HEK293 (cell line): Measurements from ENCODE around the gene UNC5B.

Experiments
- BCL11B ChIP-seq: fragments of 450-650 bp; formaldehyde crosslinking; IDR thresholded peaks from 2 replicates; pipeline ENCODE4 v1.5.1; 2016; ENCODE audit warnings: low read depth, missing biosample characterization, missing genetic modification characterization
- FEZF1 ChIP-seq: fragments of 450-650 bp; formaldehyde crosslinking; IDR thresholded peaks from 2 replicates; pipeline ENCODE4 v1.5.1; 2016; ENCODE audit warnings: missing biosample characterization, missing genetic modification characterization
- GLI4 ChIP-seq: fragments of 450-650 bp; formaldehyde crosslinking; IDR thresholded peaks from 2 replicates; pipeline ENCODE4 v1.5.1; 2016; ENCODE audit warnings: missing biosample characterization, missing genetic modification characterization
- GLIS1 ChIP-seq: fragments of 450-650 bp; formaldehyde crosslinking; IDR thresholded peaks from 2 replicates; pipeline ENCODE4 v1.5.1; 2016; ENCODE audit warnings: missing biosample characterization, missing genetic modification characterization
- KLF10 ChIP-seq: fragments of 450-650 bp; IDR thresholded peaks from 2 replicates; pipeline ENCODE4 v1.5.1; 2018; ENCODE audit warnings: missing biosample characterization, mild to moderate bottlenecking, missing genetic modification characterization
- KLF16 ChIP-seq: fragments of 450-650 bp; formaldehyde crosslinking; IDR thresholded peaks from 2 replicates; pipeline ENCODE4 v1.5.1; 2017; ENCODE audit warnings: missing biosample characterization, missing genetic modification characterization
- KLF17 ChIP-seq: fragments of 450-650 bp; formaldehyde crosslinking; IDR thresholded peaks from 2 replicates; pipeline ENCODE4 v1.5.1; 2016; ENCODE audit warnings: missing biosample characterization, missing genetic modification characterization
- MEIS1 ChIP-seq: sonication (generic); formaldehyde crosslinking; IDR thresholded peaks from 2 replicates; pipeline ENCODE4 v1.8.1; 2022; ENCODE audit warnings: missing genetic modification reagents, mild to moderate bottlenecking, borderline replicate concordance
- SALL2 ChIP-seq: fragments of 450-650 bp; formaldehyde crosslinking; IDR thresholded peaks from 2 replicates; pipeline ENCODE4 v1.5.0; 2017; ENCODE audit warnings: missing biosample characterization, mild to moderate bottlenecking, missing genetic modification characterization, borderline replicate concordance
- SETDB1 ChIP-seq: IDR thresholded peaks from one replicate; pipeline ENCODE4 v1.6.1; 2017; ENCODE audit warnings: mild to moderate bottlenecking, low read length, moderate library complexity, mixed read lengths; ENCODE audit not compliant: insufficient read length
- TRIM28 ChIP-seq: IDR thresholded peaks from 2 replicates; pipeline ENCODE4 v1.6.1; 2011; ENCODE audit warnings: low read length, control low read depth, borderline replicate concordance
- ZBTB10 ChIP-seq: fragments of 450-650 bp; formaldehyde crosslinking; IDR thresholded peaks from 2 replicates; pipeline ENCODE4 v1.5.1; 2016; ENCODE audit warnings: missing biosample characterization, missing genetic modification characterization
- ZBTB21 ChIP-seq: fragments of 450-650 bp; formaldehyde crosslinking; IDR thresholded peaks from 2 replicates; pipeline ENCODE4 v1.5.1; 2017; ENCODE audit warnings: missing biosample characterization, missing genetic modification characterization
- ZNF155 ChIP-seq: fragments of 450-650 bp; formaldehyde crosslinking; IDR thresholded peaks from 2 replicates; pipeline ENCODE4 v1.5.1; 2016; ENCODE audit warnings: missing biosample characterization, missing genetic modification characterization
- ZNF175 ChIP-seq: fragments of 450-650 bp; formaldehyde crosslinking; IDR thresholded peaks from 2 replicates; pipeline ENCODE4 v1.5.1; 2016; ENCODE audit warnings: missing biosample characterization, missing genetic modification characterization
- ZNF221 ChIP-seq: fragments of 450-650 bp; formaldehyde crosslinking; IDR thresholded peaks from 2 replicates; pipeline ENCODE4 v1.5.1; 2017; ENCODE audit warnings: missing biosample characterization, missing genetic modification characterization, borderline replicate concordance
- ZNF239 ChIP-seq: fragments of 450-650 bp; formaldehyde crosslinking; IDR thresholded peaks from 2 replicates; pipeline ENCODE4 v1.5.1; 2016; ENCODE audit warnings: missing biosample characterization, missing genetic modification characterization
- ZNF266 ChIP-seq: fragments of 450-650 bp; formaldehyde crosslinking; IDR thresholded peaks from 2 replicates; pipeline ENCODE4 v1.5.1; 2016; ENCODE audit warnings: missing biosample characterization, missing genetic modification characterization, low read depth
- ZNF341 ChIP-seq: fragments of 450-650 bp; formaldehyde crosslinking; IDR thresholded peaks from 2 replicates; pipeline ENCODE4; 2016; ENCODE audit warnings: low read depth, missing biosample characterization, missing genetic modification characterization
- ZNF362 ChIP-seq: fragments of 450-650 bp; formaldehyde crosslinking; IDR thresholded peaks from 2 replicates; pipeline ENCODE4 v1.5.1; 2016; ENCODE audit warnings: missing biosample characterization, missing genetic modification characterization
- ZNF366 ChIP-seq: fragments of 450-650 bp; formaldehyde crosslinking; conservative IDR thresholded peaks from 2 replicates; pipeline ENCODE4 v1.5.1; 2016; ENCODE audit warnings: missing biosample characterization, missing genetic modification characterization
- ZNF391 ChIP-seq: fragments of 450-650 bp; formaldehyde crosslinking; IDR thresholded peaks from 2 replicates; pipeline ENCODE4 v1.5.1; 2016; ENCODE audit warnings: low read depth, missing biosample characterization, missing genetic modification characterization, borderline replicate concordance
- ZNF404 ChIP-seq: fragments of 450-650 bp; formaldehyde crosslinking; IDR thresholded peaks from 2 replicates; pipeline ENCODE4 v1.5.1; 2017; ENCODE audit warnings: missing biosample characterization, missing genetic modification characterization
- ZNF449 ChIP-seq: fragments of 450-650 bp; formaldehyde crosslinking; IDR thresholded peaks from 2 replicates; pipeline ENCODE4 v1.5.1; 2017; ENCODE audit warnings: missing biosample characterization, mild to moderate bottlenecking, missing genetic modification characterization, moderate library complexity
- ZNF510 ChIP-seq: fragments of 450-650 bp; formaldehyde crosslinking; IDR thresholded peaks from 2 replicates; pipeline ENCODE4 v1.5.1; 2018; ENCODE audit warnings: mild to moderate bottlenecking, missing genetic modification characterization, missing biosample characterization; ENCODE audit not compliant: insufficient replicate concordance
- ZNF530 ChIP-seq: fragments of 450-650 bp; formaldehyde crosslinking; IDR thresholded peaks from 2 replicates; pipeline ENCODE4 v1.5.1; 2016; ENCODE audit warnings: low read depth, missing biosample characterization, missing genetic modification characterization
- ZNF549 ChIP-seq: fragments of 450-650 bp; IDR thresholded peaks from 2 replicates; pipeline ENCODE4 v1.5.1; 2018; ENCODE audit warnings: missing biosample characterization, missing genetic modification characterization, mild to moderate bottlenecking, inconsistent platforms, moderate library complexity
- ZNF571 ChIP-seq: fragments of 450-650 bp; formaldehyde crosslinking; IDR thresholded peaks from 2 replicates; pipeline ENCODE4 v1.5.0; 2017; ENCODE audit warnings: missing biosample characterization, missing genetic modification characterization
- ZNF610 ChIP-seq: fragments of 450-650 bp; formaldehyde crosslinking; IDR thresholded peaks from 2 replicates; pipeline ENCODE4 v1.5.1; 2016; ENCODE audit warnings: missing biosample characterization, missing genetic modification characterization, borderline replicate concordance
- ZNF660 ChIP-seq: fragments of 450-650 bp; IDR thresholded peaks from 2 replicates; pipeline ENCODE4 v1.5.1; 2018; ENCODE audit warnings: missing biosample characterization, mild to moderate bottlenecking, missing genetic modification characterization
- ZNF664 ChIP-seq: fragments of 450-650 bp; formaldehyde crosslinking; IDR thresholded peaks from 2 replicates; pipeline ENCODE4 v1.5.1; 2016; ENCODE audit warnings: missing biosample characterization, missing genetic modification characterization
- ZNF670 ChIP-seq: fragments of 450-650 bp; formaldehyde crosslinking; IDR thresholded peaks from 2 replicates; pipeline ENCODE4 v1.5.1; 2016; ENCODE audit warnings: missing biosample characterization, missing genetic modification characterization, low read depth
- ZNF677 ChIP-seq: fragments of 450-650 bp; IDR thresholded peaks from 2 replicates; pipeline ENCODE4 v1.5.0; 2018; ENCODE audit warnings: missing biosample characterization, mild to moderate bottlenecking, missing genetic modification characterization, moderate library complexity
- ZNF701 ChIP-seq: fragments of 450-650 bp; formaldehyde crosslinking; IDR thresholded peaks from 2 replicates; pipeline ENCODE4 v1.5.1; 2016; ENCODE audit warnings: missing biosample characterization, missing genetic modification characterization
- ZNF785 ChIP-seq: fragments of 450-650 bp; formaldehyde crosslinking; IDR thresholded peaks from 2 replicates; pipeline ENCODE4 v1.5.1; 2016; ENCODE audit warnings: missing biosample characterization, missing genetic modification characterization
- ZNF792 ChIP-seq: fragments of 450-650 bp; formaldehyde crosslinking; IDR thresholded peaks from 2 replicates; pipeline ENCODE4 v1.5.1; 2016; ENCODE audit warnings: missing biosample characterization, missing genetic modification characterization
- ZNF837 ChIP-seq: fragments of 450-650 bp; formaldehyde crosslinking; IDR thresholded peaks from 2 replicates; pipeline ENCODE4 v1.5.1; 2016; ENCODE audit warnings: missing biosample characterization, missing genetic modification characterization
- ZSCAN16 ChIP-seq: fragments of 450-650 bp; formaldehyde crosslinking; IDR thresholded peaks from 2 replicates; pipeline ENCODE4 v1.5.1; 2016; ENCODE audit warnings: missing biosample characterization, missing genetic modification characterization

Gene UNC5B

GRCh38 chr10:71236286-71236685, 23.9 kb downstream of the UNC5B start (continued):
- TF ChIP-seq ZNF449 (tag by site-specific recombination) (no peak; the same call in 1 of the 2 replicates), GLIS1 (tag by site-specific recombination) (peak; percentile 95), ZSCAN16 (tag by site-specific recombination) (no peak), ZNF677 (tag by site-specific recombination) (no peak), FEZF1 (tag by site-specific recombination) (peak; percentile 79), KLF17 (tag by site-specific recombination) (peak; percentile 99), ZNF362 (tag by site-specific recombination) (no peak), ZBTB10 (tag by site-specific recombination) (no peak), KLF10 (tag by site-specific recombination) (no peak; the same call in 1 of the 2 replicates), ZNF239 (tag by site-specific recombination) (no peak), ZNF549 (tag by site-specific recombination) (no peak), ZNF404 (tag by site-specific recombination) (no peak), ZNF571 (tag by site-specific recombination) (no peak), ZNF366 (tag by site-specific recombination) (no peak), ZNF155 (tag by site-specific recombination) (no peak), SETDB1 (no peak), ZNF221 (tag by site-specific recombination) (no peak), ZNF341 (tag by site-specific recombination) (peak; percentile 81), ZNF266 (tag by site-specific recombination) (no peak), ZNF837 (no peak), ZNF701 (tag by site-specific recombination) (no peak), SALL2 (tag by site-specific recombination) (no peak), ZNF670 (tag by site-specific recombination) (no peak), BCL11B (no peak), KLF16 (tag by site-specific recombination) (peak; percentile 69; the same call in 1 of the 2 replicates), ZNF391 (no peak), ZNF785 (tag by site-specific recombination) (no peak), ZNF610 (tag by site-specific recombination) (peak; percentile 74; the same call in 1 of the 2 replicates), ZNF530 (tag by site-specific recombination) (no peak), ZBTB21 (tag by site-specific recombination) (no peak), ZNF175 (no peak), GLI4 (no peak), ZNF660 (tag by site-specific recombination) (no peak), MEIS1 (CRISPR knock-in tag) (no peak), TRIM28 (0 out of 2 replicates have a peak, but pooled peaks have one; percentile 81), ZNF792 (tag by site-specific recombination) (no peak), ZNF664 (no peak), ZNF510 (no peak)
